ENCODE results near the gene PMPCB.
"Not testable (repeated sequence)": the region's sequence is repeated elsewhere in the genome, so short reads cannot be mapped to it uniquely, and the experiment has no call there.

- not testable (repeated sequence) for TF ChIP-seq YY1 (IDR thresholded peaks at IDR 0.05; ENCODE audit: insufficient read depth, insufficient read length); ZNF274 (IDR thresholded peaks at IDR 0.05; ENCODE audit: low read depth, low read length)
Observed at GRCh38 chr7:103266229-103266628, 31.0 kb upstream of the PMPCB start.
